Measurements from ENCODE around the gene DNAH7.

- no peak for TF ChIP-seq CTCF (IDR thresholded peaks at IDR 0.05)
- TF ChIP-seq POLR2A (IDR thresholded peaks at IDR 0.05) = no peak
Observed at GRCh38 chr2:196079052-196079451, 10.4 kb upstream of the DNAH7 start.

All from testis (tissue), 2 donors.